HCT116 (cell line): ENCODE measurements around the gene OR10T2. TPM values are rescaled to one million over a fixed set of nuclear protein-coding genes. Genes with fewer than 3 reads are reported as not detected.

Source experiments
- ATAC-seq: fragments of 200-7000 bp; cut with Tn5 transposase; 2 replicates; pipeline ENCODE4 v1.9.1; 2020; ENCODE audit warnings: mild to moderate bottlenecking, moderate library complexity
- BruUV-seq: library from RNA; stranded (reverse); fragments of 400-500 nt; replicated peaks from 2 replicates; lab custom pipeline; 2021; lab: Mats Ljungman, UMichigan
- CTCF ChIA-PET: fragments of 300-600 bp; sonication (Branson Sonifier 250); formaldehyde crosslinking; loops from one replicate; lab custom pipeline; 2021; ENCODE audit warnings: antibody characterized with exemption; lab: Charles Lee
- POLR2A ChIA-PET: fragments of 300-600, 350-600 bp; sonication (Branson Sonifier 250); formaldehyde crosslinking; loops from one replicate; lab custom pipeline; 2021; ENCODE audit warnings: antibody characterized with exemption; lab: Charles Lee
- RAD21 ChIA-PET, 2 experiments: fragments of 300-600 bp; sonication (Branson Sonifier 250); formaldehyde crosslinking; loops; one replicate each; lab custom pipeline; 2023; ENCODE audit warnings: low total read pairs in 2 of 2; ENCODE audit not compliant: uncharacterized antibody in 2 of 2, unreplicated experiment in 2 of 2, low non-redundant PET in 1 of 2; lab: Charles Lee
- DNase-seq: peaks from one replicate; pipeline ENCODE4 v3.0.0-alpha.2; 2010; ENCODE audit warnings: low read depth, low spot score
- H2AFZ ChIP-seq: fragments of 200-600 bp; shearing (Covaris generic), sonication (generic); 2 replicates; pipeline ENCODE4 v1.6.1; 2017; ENCODE audit warnings: low read depth, mixed run types, mixed read lengths, antibody characterized with exemption, low read length; ENCODE audit not compliant: poor library complexity, severe bottlenecking
- H3K27ac ChIP-seq: 2 replicates; pipeline ENCODE4 v1.5.1; 2012; ENCODE audit warnings: low read depth, low read length
- H3K27me3 ChIP-seq: fragments of 200-600 bp; sonication (generic); 2 replicates; pipeline ENCODE4 v1.6.1; 2016; ENCODE audit warnings: mixed run types, low read length, mixed read lengths; ENCODE audit not compliant: insufficient read depth
- H3K36me3 ChIP-seq, 2 experiments: fragments of 200-500 bp in 1 of 2; fragments of 200-600 bp in 1 of 2; sonication (Bioruptor generic) in 1 of 2; sonication (generic) in 1 of 2; 2 replicates each; pipeline versions ENCODE4 v1.5.1 to v1.6.1; 2014 to 2016; ENCODE audit warnings: low read length in 2 of 2, inconsistent platforms in 1 of 2, mixed read lengths in 1 of 2, mixed run types in 1 of 2; ENCODE audit not compliant: insufficient read depth in 2 of 2, control insufficient read depth in 1 of 2
- H3K4me1 ChIP-seq, 2 experiments: fragments of 200-600 bp in 1 of 2; sonication (generic) in 1 of 2; 2 replicates each; pipeline versions ENCODE4 v1.5.1 to v1.6.1; 2012 to 2017; ENCODE audit warnings: low read length in 2 of 2, inconsistent platforms in 1 of 2, mild to moderate bottlenecking in 1 of 2, mixed read lengths in 1 of 2, mixed run types in 1 of 2, moderate library complexity in 1 of 2; ENCODE audit not compliant: insufficient read depth in 2 of 2, control insufficient read depth in 1 of 2
- H3K4me2 ChIP-seq: fragments of 200-600 bp; sonication (generic); 2 replicates; pipeline ENCODE4 v1.6.1; 2017; ENCODE audit warnings: mixed run types, low read length, mixed read lengths
- H3K4me3 ChIP-seq, 2 experiments: fragments of 200-600 bp in 1 of 2; sonication (generic) in 1 of 2; replicated peaks in 1 of 2; 2 replicates each; pipeline ENCODE4 v1.5.1; 2011 to 2016; ENCODE audit warnings: low read length in 2 of 2, control low read depth in 1 of 2, low read depth in 1 of 2, mild to moderate bottlenecking in 1 of 2, mixed read lengths in 1 of 2, mixed run types in 1 of 2
- H3K79me2 ChIP-seq: fragments of 200-600 bp; sonication (generic); 2 replicates; pipeline ENCODE4 v1.6.1; 2017; ENCODE audit warnings: mild to moderate bottlenecking, mixed run types, low read length, moderate library complexity, mixed read lengths; ENCODE audit not compliant: insufficient read depth
- H3K9ac ChIP-seq: fragments of 200-600 bp; sonication (generic); 2 replicates; pipeline ENCODE4 v1.6.1; 2016; ENCODE audit warnings: low read length, mixed read lengths
- H3K9me2 ChIP-seq: fragments of 200-600 bp; sonication (generic), shearing (Covaris generic); 2 replicates; pipeline ENCODE4 v1.6.1; 2017; ENCODE audit warnings: mixed run types, mild to moderate bottlenecking, moderate library complexity; ENCODE audit not compliant: insufficient read depth
- H3K9me3 ChIP-seq, 2 experiments: fragments of 200-500 bp in 1 of 2; fragments of 200-600 bp in 1 of 2; sonication (Bioruptor generic) in 1 of 2; sonication (generic) in 1 of 2; 2 replicates each; pipeline ENCODE4 v1.6.1; 2014 to 2017; ENCODE audit warnings: low read length in 2 of 2, mixed read lengths in 2 of 2, inconsistent platforms in 1 of 2, low read depth in 1 of 2, mild to moderate bottlenecking in 1 of 2, mixed run types in 1 of 2, moderate library complexity in 1 of 2; ENCODE audit not compliant: control insufficient read depth in 1 of 2, insufficient read depth in 1 of 2
- H4K20me1 ChIP-seq: fragments of 200-600 bp; sonication (generic), shearing (Covaris generic); 2 replicates; pipeline ENCODE4 v1.6.1; 2017; ENCODE audit warnings: mixed run types, mild to moderate bottlenecking, moderate library complexity; ENCODE audit not compliant: insufficient read depth
- CEBPB ChIP-seq: IDR thresholded peaks from 2 replicates; pipeline ENCODE4 v1.6.1; 2012; ENCODE audit warnings: low read depth
- EGR1 ChIP-seq: IDR thresholded peaks from 2 replicates; pipeline ENCODE4 v1.6.1; 2012; ENCODE audit warnings: low read depth
- ELF1 ChIP-seq: IDR thresholded peaks from 2 replicates; pipeline ENCODE4 v1.6.1; 2012; ENCODE audit warnings: low read depth, borderline replicate concordance
- JUND ChIP-seq: IDR thresholded peaks from 2 replicates; pipeline ENCODE4 v1.6.1; 2012
- POLR2AphosphoS5 ChIP-seq: IDR thresholded peaks from 2 replicates; pipeline ENCODE4 v1.6.1; 2011; ENCODE audit warnings: mild to moderate bottlenecking, low read depth, low read length, moderate library complexity
- RAD21 ChIP-seq: IDR thresholded peaks from 2 replicates; pipeline ENCODE4 v1.6.1; 2012; ENCODE audit warnings: low read depth, mild to moderate bottlenecking
- SIN3A ChIP-seq: IDR thresholded peaks from 2 replicates; pipeline ENCODE4 v1.6.1; 2012; ENCODE audit warnings: low read depth
- SP1 ChIP-seq: IDR thresholded peaks from 2 replicates; pipeline ENCODE4 v1.6.1; 2012; ENCODE audit warnings: low read depth
- SRF ChIP-seq: IDR thresholded peaks from 2 replicates; pipeline ENCODE4 v1.6.1; 2012; ENCODE audit warnings: low read depth
- TCF7L2 ChIP-seq: IDR thresholded peaks from 2 replicates; pipeline ENCODE4 v1.7.0; 2011; ENCODE audit warnings: borderline replicate concordance, inconsistent platforms; ENCODE audit not compliant: insufficient read depth, insufficient read length; ENCODE audit errors: extremely low read depth
- YY1 ChIP-seq: IDR thresholded peaks from 2 replicates; pipeline ENCODE4 v1.6.1; 2011; ENCODE audit warnings: low read length, low read depth, moderate library complexity, mild to moderate bottlenecking; ENCODE audit not compliant: insufficient replicate concordance; ENCODE audit errors: extremely low read depth
- ZFX ChIP-seq: fragments of 450-650 bp; IDR thresholded peaks from 2 replicates; pipeline ENCODE4 v1.6.1; 2017
- intact Hi-C: fragments of 100-400 bp; cut with micrococcal nuclease; formaldehyde crosslinking; loops from 2 replicates; pipeline ENCODE4 v1.10.0; 2022
- total RNA-seq: library from RNA; stranded (reverse); gene quantifications from one replicate; pipeline ENCODE4 v1.2.1, GENCODE V29; 2021; ENCODE audit not compliant: unreplicated experiment
- TF ChIP-seq, protein P1 (sequence below): IDR thresholded peaks from 2 replicates; pipeline ENCODE4 v1.6.1; 2011; ENCODE audit warnings: mild to moderate bottlenecking, low read length, moderate library complexity; ENCODE audit not compliant: insufficient replicate concordance; ENCODE audit errors: extremely low read depth
- TF ChIP-seq, protein P2 (sequence below): IDR thresholded peaks from 2 replicates; pipeline ENCODE4 v1.6.1; 2012; ENCODE audit warnings: low read depth
- TF ChIP-seq, protein P3 (sequence below), 3 experiments: fragments of 200-600 bp in 1 of 3; sonication (generic) in 1 of 3; IDR thresholded peaks in 2 of 3; conservative IDR thresholded peaks in 1 of 3; 2 replicates each; pipeline ENCODE4 v1.5.1; 2012 to 2017; ENCODE audit warnings: low read depth in 2 of 3, low read length in 2 of 3, antibody characterized with exemption in 1 of 3, borderline replicate concordance in 1 of 3, control low read depth in 1 of 3, mild to moderate bottlenecking in 1 of 3, mixed read lengths in 1 of 3, mixed run types in 1 of 3, moderate library complexity in 1 of 3; ENCODE audit not compliant: insufficient read depth in 1 of 3
- TF ChIP-seq, protein P4 (sequence below): IDR thresholded peaks from 2 replicates; pipeline ENCODE4 v1.6.1; 2012

The OR10T2 gene
- total RNA-seq, 1 experiment from 2014 or later = not detected

DNA sequence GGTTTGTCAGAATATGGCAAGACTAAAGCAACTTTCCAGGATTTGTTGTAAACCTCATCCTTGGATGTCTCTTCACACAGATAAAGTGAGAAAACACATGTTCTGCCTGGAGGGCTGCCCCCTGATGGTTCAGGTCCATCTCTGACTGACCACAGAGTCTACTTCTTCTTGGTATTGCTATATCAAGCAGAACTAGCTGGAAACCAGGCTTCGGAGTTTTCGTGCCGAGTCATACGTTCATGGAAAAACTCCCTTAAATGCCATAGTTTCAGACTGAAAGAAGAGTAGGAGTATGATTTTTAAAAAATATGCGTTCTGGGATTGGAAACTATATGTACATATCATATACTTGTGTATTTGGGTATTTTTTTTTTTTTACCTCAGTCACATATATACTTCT is 5.8 kb downstream of the OR10T2 start:
- POLR2A ChIA-PET = no interaction called here
- intact Hi-C loops = no loop called here
- ATAC-seq = no peak
- Histone ChIP-seq H3K4me2 (no peak overlapping the region), H3K79me2 (no peaks in the 10 kb centered on the region), H3K27ac (no peak overlapping the region), H4K20me1 (no peaks in the 10 kb centered on the region), H3K4me3 (no peak overlapping the region), H3K9ac (no peak overlapping the region), H3K4me1 (no peaks in the 10 kb centered on the region), H3K9me2 (no peaks in the 10 kb centered on the region), H3K27me3 (no peaks in the 10 kb centered on the region; the same call in 1 of the 2 replicates), H2AFZ (no peak overlapping the region), H3K9me3 (no peaks in the 10 kb centered on the region), H3K36me3 (no peaks in the 10 kb centered on the region)
- no peak for DNase-seq
- no TSS peak for BruUV-seq
- RAD21 ChIA-PET = no interaction called here
- CTCF ChIA-PET = no interaction called here
- TF ChIP-seq SP1 (no peak), ELF1 (no peak), SIN3A (no peak), SRF (no peak), YY1 (no peak), JUND (no peak), EGR1 (no peak), CEBPB (no peak), RAD21 (no peak), POLR2AphosphoS5 (no peak), TCF7L2 (no peak), ZFX (no peak)
- TF ChIP-seq, protein P1, sequence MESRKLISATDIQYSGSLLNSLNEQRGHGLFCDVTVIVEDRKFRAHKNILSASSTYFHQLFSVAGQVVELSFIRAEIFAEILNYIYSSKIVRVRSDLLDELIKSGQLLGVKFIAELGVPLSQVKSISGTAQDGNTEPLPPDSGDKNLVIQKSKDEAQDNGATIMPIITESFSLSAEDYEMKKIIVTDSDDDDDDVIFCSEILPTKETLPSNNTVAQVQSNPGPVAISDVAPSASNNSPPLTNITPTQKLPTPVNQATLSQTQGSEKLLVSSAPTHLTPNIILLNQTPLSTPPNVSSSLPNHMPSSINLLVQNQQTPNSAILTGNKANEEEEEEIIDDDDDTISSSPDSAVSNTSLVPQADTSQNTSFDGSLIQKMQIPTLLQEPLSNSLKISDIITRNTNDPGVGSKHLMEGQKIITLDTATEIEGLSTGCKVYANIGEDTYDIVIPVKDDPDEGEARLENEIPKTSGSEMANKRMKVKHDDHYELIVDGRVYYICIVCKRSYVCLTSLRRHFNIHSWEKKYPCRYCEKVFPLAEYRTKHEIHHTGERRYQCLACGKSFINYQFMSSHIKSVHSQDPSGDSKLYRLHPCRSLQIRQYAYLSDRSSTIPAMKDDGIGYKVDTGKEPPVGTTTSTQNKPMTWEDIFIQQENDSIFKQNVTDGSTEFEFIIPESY = no peak
- TF ChIP-seq, protein P2, sequence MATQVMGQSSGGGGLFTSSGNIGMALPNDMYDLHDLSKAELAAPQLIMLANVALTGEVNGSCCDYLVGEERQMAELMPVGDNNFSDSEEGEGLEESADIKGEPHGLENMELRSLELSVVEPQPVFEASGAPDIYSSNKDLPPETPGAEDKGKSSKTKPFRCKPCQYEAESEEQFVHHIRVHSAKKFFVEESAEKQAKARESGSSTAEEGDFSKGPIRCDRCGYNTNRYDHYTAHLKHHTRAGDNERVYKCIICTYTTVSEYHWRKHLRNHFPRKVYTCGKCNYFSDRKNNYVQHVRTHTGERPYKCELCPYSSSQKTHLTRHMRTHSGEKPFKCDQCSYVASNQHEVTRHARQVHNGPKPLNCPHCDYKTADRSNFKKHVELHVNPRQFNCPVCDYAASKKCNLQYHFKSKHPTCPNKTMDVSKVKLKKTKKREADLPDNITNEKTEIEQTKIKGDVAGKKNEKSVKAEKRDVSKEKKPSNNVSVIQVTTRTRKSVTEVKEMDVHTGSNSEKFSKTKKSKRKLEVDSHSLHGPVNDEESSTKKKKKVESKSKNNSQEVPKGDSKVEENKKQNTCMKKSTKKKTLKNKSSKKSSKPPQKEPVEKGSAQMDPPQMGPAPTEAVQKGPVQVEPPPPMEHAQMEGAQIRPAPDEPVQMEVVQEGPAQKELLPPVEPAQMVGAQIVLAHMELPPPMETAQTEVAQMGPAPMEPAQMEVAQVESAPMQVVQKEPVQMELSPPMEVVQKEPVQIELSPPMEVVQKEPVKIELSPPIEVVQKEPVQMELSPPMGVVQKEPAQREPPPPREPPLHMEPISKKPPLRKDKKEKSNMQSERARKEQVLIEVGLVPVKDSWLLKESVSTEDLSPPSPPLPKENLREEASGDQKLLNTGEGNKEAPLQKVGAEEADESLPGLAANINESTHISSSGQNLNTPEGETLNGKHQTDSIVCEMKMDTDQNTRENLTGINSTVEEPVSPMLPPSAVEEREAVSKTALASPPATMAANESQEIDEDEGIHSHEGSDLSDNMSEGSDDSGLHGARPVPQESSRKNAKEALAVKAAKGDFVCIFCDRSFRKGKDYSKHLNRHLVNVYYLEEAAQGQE = no peak
- TF ChIP-seq, protein P3, sequence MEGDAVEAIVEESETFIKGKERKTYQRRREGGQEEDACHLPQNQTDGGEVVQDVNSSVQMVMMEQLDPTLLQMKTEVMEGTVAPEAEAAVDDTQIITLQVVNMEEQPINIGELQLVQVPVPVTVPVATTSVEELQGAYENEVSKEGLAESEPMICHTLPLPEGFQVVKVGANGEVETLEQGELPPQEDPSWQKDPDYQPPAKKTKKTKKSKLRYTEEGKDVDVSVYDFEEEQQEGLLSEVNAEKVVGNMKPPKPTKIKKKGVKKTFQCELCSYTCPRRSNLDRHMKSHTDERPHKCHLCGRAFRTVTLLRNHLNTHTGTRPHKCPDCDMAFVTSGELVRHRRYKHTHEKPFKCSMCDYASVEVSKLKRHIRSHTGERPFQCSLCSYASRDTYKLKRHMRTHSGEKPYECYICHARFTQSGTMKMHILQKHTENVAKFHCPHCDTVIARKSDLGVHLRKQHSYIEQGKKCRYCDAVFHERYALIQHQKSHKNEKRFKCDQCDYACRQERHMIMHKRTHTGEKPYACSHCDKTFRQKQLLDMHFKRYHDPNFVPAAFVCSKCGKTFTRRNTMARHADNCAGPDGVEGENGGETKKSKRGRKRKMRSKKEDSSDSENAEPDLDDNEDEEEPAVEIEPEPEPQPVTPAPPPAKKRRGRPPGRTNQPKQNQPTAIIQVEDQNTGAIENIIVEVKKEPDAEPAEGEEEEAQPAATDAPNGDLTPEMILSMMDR (IDR thresholded peaks at IDR 0.05 in 2 of 3, conservative IDR thresholded peaks at IDR 0.05 in 1 of 3; ENCODE audit: borderline replicate concordance in 1 of 3, insufficient read depth in 1 of 3, low read depth in 2 of 3, low read length in 2 of 3) = no peak
- TF ChIP-seq, protein P4, sequence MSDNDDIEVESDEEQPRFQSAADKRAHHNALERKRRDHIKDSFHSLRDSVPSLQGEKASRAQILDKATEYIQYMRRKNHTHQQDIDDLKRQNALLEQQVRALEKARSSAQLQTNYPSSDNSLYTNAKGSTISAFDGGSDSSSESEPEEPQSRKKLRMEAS = no peak
